Measurements from ENCODE around the gene CFDP1. TPM values are rescaled to one million over a fixed set of nuclear protein-coding genes. Genes with fewer than 3 reads are reported as not detected.

CFDP1 gene
- total and polyA plus RNA-seq, 2 of the 13 experiments (the other 11 are each of a cell fraction or from before 2014, with no cell fraction given) = 78.6 to 153 TPM

DNA sequence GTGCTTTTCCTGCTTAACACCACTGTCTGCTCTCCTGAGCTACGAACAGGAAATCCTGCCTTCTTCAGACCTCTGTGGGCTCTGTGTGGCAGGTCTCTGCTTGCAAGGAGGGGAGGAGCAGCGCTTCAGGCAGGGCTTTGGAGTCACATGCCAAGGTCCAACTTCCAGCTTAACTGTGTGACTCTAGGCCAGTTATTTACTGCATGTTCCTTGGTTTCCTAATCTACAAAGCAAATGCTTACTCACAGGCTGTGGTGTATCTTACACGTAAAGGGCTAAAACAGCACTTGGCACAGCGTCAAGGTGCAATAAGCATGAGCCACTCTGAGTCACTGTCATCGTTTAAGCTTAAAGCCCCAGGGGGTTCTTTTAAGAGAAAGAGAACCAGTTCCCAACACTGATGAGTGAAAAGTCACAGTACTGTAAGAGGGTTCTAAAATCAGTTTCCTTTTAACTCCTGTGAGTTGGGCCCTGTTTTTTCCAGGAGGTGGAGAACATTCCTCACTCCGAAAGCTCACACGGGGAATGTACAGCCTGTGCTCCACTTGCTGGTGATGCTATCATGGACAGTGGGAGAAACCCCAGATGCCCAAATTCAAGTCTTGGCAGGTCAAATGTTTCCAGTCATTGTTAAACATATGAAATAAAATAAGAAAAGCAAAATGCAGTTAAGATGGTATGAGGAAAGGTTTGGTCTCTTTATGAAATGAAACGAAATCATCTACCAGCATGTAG, 127.8 kb downstream of the CFDP1 start (continued):
- TF ChIP-seq ZHX2 (IDR thresholded peaks at IDR 0.05; ENCODE audit: low read depth) (no peak; the same call in 1 of the 2 replicates), ZHX2 (CRISPR knock-in tag; IDR thresholded peaks at IDR 0.05; ENCODE audit: borderline replicate concordance) (no peak), MYNN (CRISPR knock-in tag; IDR thresholded peaks at IDR 0.05; ENCODE audit: low read depth) (no peak), FOXO1 (CRISPR knock-in tag; IDR thresholded peaks at IDR 0.05) (peak; percentile 98)
- TF ChIP-seq, protein P1, sequence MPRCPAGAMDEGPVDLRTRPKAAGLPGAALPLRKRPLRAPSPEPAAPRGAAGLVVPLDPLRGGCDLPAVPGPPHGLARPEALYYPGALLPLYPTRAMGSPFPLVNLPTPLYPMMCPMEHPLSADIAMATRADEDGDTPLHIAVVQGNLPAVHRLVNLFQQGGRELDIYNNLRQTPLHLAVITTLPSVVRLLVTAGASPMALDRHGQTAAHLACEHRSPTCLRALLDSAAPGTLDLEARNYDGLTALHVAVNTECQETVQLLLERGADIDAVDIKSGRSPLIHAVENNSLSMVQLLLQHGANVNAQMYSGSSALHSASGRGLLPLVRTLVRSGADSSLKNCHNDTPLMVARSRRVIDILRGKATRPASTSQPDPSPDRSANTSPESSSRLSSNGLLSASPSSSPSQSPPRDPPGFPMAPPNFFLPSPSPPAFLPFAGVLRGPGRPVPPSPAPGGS (CRISPR knock-in tag; IDR thresholded peaks at IDR 0.05) = 0 out of 2 replicates have a peak, but pooled peaks have one; percentile 26

Measured in HepG2 (cell line).